ENCODE measurements around the gene C2orf76.

- TF ChIP-seq CTCF (conservative IDR thresholded peaks at IDR 0.05; ENCODE audit: low read depth, low read length) (no peak), RFX5 (IDR thresholded peaks at IDR 0.05; ENCODE audit: low read depth, low read length) (no peak), ELK1 (IDR thresholded peaks at IDR 0.05; ENCODE audit: borderline replicate concordance, low read depth, low read length) (no peak), POLR2A (IDR thresholded peaks at IDR 0.05; ENCODE audit: low read depth, low read length) (no peak), USF2 (IDR thresholded peaks at IDR 0.05; ENCODE audit: low read depth, low read length) (no peak), CHD1 (IDR thresholded peaks at IDR 0.05; ENCODE audit: low read depth, low read length) (no peak), MXI1 (IDR thresholded peaks at IDR 0.05; ENCODE audit: borderline replicate concordance, low read depth, low read length) (no peak), MAFK (IDR thresholded peaks at IDR 0.05; ENCODE audit: low read depth, low read length) (no peak), RCOR1 (IDR thresholded peaks at IDR 0.05; ENCODE audit: insufficient replicate concordance, low read length) (no peak), NFE2L2 (IDR thresholded peaks at IDR 0.05; ENCODE audit: low read depth, low read length) (no peak), RAD21 (IDR thresholded peaks at IDR 0.05; ENCODE audit: low read length) (no peak), FOS (IDR thresholded peaks at IDR 0.05; ENCODE audit: low read depth, low read length) (no peak), SMC3 (IDR thresholded peaks at IDR 0.05; ENCODE audit: low read depth, low read length) (no peak), MAZ (IDR thresholded peaks at IDR 0.05; ENCODE audit: borderline replicate concordance, low read depth, low read length) (no peak)
Measured at GRCh38 chr2:119367472-119368099, 952 bp upstream of the C2orf76 start.
